DMS53 treated with DMSO at 0.1 percent for 48 hours (cell line): Measurements from ENCODE around the gene MC3R.
"Not testable (repeated sequence)": the region's sequence is repeated elsewhere in the genome, so short reads cannot be mapped to it uniquely, and the experiment has no call there.

Experiments used
- DNase-seq: peaks from one replicate; lab custom pipeline; 2025; ENCODE audit not compliant: unreplicated experiment; lab: John Stamatoyannopoulos, UW

The MC3R gene

GRCh38 chr20:56247954-56248782 is at the start of gene MC3R:
MC3R (plus strand) TSS chr20:56248732; CDS start chr20:56248844, 112 bp downstream.
- DNase-seq = peak; percentile 16

- no peak for DNase-seq
Measured at GRCh38 chr20:56200456-56200855, 48.1 kb upstream of the MC3R start.

GRCh38 chr20:56202493-56203077 is 45.9 kb upstream of the MC3R start:
- no peak for DNase-seq

GRCh38 chr20:56204206-56204605 is 44.3 kb upstream of the MC3R start:
- no peak for DNase-seq

DNA sequence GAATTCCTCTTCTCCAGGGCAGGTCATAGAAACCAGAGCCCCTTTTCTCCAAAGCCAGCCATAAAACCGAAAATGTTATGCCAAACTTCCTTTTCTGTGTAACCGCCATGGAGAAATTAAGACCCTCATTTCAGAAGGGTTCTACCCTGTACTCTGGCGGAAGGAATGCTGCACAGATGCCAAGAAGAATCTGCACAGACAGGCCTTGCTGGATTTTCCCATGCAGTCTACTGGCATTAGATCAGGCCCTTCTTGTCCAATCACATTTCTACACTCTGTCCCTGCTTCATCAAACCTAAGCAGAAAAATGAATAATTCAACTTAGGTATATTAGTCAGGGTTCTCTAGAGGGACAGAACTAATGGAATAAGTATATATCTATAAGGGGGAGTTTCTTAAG is 43.2 kb upstream of the MC3R start:
- DNase-seq = no peak

DNA sequence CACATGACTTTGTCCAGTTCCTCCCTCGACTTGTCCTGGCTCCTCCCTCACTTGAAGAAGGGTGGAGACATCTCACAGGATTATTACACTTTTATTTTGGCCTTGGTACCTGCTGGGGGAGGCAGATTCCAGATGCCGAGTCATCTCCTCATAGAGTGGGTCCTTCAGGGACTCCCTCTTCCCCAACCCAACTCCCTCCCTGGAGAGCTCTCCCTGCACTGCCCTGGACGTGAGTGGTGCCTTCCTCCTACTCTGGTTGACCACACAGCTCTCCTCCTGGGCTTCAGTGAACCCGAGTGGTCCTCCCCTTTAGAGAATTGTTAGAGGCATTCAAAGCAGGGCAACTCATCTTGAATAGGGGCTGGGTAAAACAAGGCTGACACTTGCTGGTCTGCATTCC is 40.9 kb upstream of the MC3R start:
- DNase-seq = no peak

GRCh38 chr20:56208121-56208520 is 40.4 kb upstream of the MC3R start:
- no peak for DNase-seq

DNA sequence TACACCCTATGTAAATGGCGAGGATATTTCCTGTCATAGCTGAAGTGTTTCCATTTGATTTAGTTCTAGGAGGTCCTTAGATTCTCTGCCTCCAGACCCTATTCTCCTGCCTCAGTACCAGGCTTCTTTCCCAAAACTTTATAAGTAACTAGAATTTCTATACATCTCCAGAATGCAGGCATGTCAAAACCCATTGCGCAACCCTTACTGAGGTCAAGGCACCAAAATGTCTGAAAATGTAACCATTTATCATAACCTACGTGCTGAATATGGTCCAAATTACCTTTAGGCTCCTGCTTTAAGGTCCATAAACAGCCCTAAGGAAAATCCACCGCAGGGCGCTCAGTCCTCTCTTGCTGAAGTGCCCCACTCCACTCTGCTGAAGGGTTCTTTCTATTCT is 37.5 kb upstream of the MC3R start:
- no peak for DNase-seq

DNA sequence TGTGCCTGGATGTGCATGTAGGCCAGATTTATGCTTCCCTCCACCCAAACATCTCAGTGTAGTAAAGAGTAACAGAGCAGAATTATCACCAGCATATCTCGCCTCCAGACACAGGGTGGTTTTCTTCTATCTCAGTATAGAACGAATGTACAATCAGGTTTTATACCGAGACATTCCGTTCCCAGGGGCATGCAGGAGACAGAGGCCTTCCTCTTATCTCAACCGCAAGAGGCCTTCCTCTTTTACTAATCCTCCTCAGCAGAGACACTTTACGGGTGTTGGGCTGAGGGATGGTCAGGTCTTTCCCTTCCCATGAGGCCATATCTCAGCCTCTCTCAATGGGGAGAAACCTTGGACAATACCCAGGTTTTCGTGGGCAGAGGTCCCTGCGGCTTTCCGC is 36.4 kb upstream of the MC3R start:
- DNase-seq = no peak

GRCh38 chr20:56213321-56213720 is 35.2 kb upstream of the MC3R start:
- no peak for DNase-seq

DNA sequence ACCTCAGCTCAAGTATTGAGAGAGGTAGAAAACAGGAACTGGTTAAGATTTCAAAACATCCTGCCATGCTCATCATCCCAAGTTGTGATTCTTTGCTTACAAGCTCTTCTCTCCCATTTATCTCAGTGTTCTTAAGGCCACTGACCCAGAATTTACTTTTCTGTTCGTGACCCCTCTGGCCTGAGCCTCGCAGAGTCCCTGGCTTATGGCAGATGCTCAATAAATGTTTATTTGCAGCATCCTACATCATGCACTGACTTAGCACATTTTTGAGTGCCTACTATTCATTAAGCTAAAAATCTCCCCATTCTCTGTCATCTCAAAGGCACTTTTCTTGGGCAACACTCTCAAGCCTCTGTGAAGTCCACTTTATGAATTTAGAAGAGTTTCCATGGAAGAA is 33.4 kb upstream of the MC3R start:
- no peak for DNase-seq

DNA sequence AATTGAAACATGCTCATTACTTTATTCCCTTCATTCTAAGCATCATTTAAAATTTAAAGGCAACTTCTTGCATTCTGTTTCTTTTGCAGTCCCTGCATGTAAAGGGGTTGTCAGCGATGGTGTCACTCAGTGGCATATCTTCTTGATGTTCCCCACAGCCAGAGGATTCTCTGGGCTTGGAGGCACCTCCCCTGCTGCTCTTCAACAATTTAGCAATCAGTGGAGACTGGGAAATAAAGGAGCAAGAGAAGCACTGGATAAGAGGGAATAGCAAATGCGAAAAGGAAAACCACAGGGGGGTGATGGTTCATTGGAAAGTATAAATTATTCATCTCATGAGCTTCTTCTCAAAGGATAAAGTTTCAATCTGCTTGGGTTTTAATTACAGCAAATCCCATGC is 30.7 kb upstream of the MC3R start:
- no peak for DNase-seq

DNA sequence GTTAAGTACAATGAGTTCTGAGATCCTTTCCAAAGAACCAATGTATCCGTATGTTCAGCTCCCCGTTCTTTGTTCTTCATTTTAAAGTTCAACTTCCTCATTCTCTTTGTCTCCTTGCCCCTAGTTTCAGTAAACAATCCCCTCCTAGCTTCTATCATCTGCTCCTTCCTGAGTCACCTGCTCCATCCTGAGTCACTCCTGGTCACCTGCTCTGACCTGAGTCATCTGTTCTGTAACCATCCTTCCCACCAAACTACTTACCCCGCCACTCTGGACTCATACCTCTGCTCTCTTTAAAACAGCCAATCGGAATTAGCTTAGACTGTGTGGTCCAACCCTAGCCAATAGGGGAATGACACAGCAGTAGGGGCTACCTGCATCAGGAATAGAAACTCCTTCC is 27.3 kb upstream of the MC3R start:
- DNase-seq = not testable (repeated sequence)

- DNase-seq = no peak
Measured at GRCh38 chr20:56222201-56222600, 26.3 kb upstream of the MC3R start.

DNA sequence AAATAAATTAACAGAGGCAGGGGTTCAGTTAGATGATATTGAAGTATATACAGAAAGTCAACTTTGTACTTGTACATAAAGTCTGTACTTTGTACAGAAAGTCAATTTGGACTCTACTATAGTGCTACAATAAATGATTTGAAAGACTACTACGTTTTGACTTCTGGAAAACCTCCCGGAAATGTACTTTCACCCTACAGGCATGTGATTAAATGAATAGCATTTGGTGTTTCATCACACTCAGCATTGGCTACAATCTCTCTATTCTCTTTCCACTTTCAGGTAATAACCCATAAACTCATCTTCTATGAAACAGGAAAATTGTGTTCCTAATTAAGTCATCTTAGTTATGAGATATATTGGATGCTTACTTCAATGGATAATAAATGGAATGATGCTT is 25.6 kb upstream of the MC3R start:
- no peak for DNase-seq

GRCh38 chr20:56223352-56223751 is 25.2 kb upstream of the MC3R start:
- DNase-seq = no peak

GRCh38 chr20:56228021-56228420 is 20.5 kb upstream of the MC3R start:
- DNase-seq = no peak

DNA sequence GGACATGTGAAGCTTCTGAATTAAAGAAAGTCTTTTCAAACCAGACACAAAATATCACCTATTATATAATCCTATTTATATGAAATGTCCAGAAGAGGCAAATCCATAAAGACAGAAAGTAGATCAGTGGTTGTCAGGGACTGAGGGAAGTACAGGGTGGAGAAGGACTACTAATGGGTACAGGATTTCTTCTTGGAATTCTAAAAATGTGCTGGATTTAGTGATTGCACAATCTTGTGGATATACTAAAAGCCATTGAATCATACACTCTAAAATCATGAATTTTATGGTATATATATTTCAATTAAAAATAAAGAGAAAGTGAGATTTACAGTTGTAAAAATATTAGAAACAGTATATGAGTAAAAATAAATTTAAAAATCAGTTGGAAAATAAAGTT is 18.7 kb upstream of the MC3R start:
- DNase-seq = no peak

GRCh38 chr20:56234110-56234509 is 14.4 kb upstream of the MC3R start:
- DNase-seq = no peak

GRCh38 chr20:56237335-56237734 is 11.2 kb upstream of the MC3R start:
- DNase-seq = no peak

GRCh38 chr20:56244259-56244658 is 4.3 kb upstream of the MC3R start:
- no peak for DNase-seq

GRCh38 chr20:56245761-56246160 is 2.8 kb upstream of the MC3R start:
- DNase-seq = no peak
